Muscle of back (tissue), 11 donors: ENCODE measurements around the gene SLC15A2. TPM values are rescaled to one million over a fixed set of nuclear protein-coding genes. Genes with fewer than 3 reads are reported as not detected.

Experiments used
- DNase-seq, 3 donors: peaks; one replicate each; pipeline versions ENCODE4 v3.0.0 to v3.0.0-alpha.2; 2013
- polyA plus RNA-seq, 10 donors: library from polyadenylated mRNA; unstranded; fragments of 120-200 nt; gene quantifications; one replicate each; pipeline ENCODE4 v1.2.1, GENCODE V29; 2013; ENCODE audit not compliant: insufficient read length in 10 of 10

SLC15A2 gene
- polyA plus RNA-seq, 10 donors = 14.0 to 71.2 (median 42.1) TPM

DNA sequence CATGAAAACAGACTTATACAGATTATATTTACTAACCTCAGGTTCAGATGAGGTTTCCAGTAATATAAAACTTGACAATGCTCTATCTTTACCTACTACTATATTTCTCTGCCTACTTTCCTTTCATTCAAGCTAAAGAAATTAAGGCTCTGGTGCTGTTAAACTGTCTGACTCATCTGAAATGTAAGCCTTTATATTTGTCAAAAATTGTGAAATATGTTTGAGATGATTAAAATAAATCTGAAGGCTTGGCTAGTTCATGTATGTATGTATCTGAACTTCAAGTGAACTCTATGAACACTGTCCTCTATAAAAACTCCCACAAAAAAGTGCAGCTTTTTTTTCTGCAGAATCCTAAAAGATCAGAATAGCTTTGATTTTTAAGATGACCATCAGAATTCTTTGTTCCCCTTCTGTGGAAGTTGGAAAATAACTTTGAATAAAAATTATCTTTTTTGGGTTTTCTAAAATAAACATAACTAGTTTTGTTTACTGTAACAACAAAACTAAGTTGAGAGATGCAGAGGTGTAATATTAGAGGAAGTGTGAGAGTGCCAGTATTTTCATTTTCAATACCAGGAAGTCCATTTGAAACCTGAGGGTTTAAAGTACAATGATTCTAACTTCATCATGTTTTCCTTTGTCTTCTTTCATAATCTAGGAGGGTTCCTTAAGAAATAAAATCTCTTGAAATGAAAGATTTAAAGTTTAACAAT, 85.7 kb downstream of the SLC15A2 start:
- no peak for DNase-seq

DNA sequence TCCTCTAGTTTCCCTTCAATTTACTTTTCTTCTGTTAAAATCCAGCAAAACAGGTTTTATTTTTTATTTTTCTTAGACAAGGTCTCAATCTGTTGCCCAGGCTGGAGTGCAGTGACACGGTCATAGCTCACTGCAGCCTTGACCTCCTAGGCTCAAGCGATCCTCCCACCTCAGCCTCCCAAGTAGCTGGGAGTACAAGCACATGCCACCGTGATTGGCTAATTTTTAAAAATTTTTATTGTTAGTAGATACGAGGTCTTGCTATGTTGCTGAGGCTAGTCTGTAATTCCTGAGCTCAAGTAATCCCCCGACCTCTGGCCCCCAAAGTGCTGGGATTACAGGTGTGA, 86.2 kb downstream of the SLC15A2 start:
- no peak for DNase-seq

GRCh38 chr3:121981473-121981872, 87.3 kb downstream of the SLC15A2 start:
- DNase-seq = no peak

DNA sequence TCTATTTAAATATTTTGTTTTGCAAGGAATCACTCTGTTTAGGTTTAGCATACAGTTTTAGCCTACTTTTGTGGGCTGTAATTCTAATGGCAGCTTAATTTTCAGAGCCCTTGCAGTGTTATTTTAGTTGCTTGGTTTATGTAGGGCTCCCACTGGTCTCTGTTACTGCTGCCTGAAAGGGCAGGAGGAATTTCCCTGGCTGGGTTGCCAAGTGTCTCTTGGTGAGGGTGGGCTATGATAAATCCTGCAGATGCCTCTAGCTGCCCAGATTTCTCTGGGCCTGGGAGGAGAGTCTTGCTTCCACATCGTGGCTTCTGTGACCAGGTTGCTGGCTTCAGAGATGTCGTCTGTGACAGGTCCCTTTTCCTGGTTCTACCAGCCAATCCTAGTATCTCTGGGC, 91.6 kb downstream of the SLC15A2 start:
- no peak for DNase-seq

- DNase-seq = no peak
Observed at GRCh38 chr3:121988146-121988545, 93.9 kb downstream of the SLC15A2 start.

DNA sequence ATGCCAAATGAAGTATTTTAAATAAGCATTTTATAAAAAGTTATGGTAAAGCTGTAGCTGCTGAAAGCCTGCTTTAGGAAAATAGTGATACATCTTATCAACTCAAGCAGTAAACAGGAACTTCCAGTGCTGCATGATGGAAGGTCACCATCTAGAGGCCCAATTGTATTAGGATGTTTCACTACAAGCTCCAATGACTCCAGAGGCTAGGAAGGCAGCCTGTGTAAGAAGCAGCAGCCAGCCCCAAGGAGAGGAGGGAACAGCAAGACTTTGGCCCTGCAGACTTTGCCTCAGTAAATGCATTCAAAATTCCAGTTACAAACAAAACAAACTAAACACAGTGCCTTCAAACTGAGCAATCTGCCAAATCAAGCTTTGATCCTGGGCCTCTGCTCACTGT, 95.7 kb downstream of the SLC15A2 start:
- peak in 1 of 3 donors; percentile 24 for DNase-seq

- DNase-seq = no peak
Observed at GRCh38 chr3:121992601-121993560, 98.7 kb downstream of the SLC15A2 start.

Other genes starting within 250 kb of the SLC15A2 start
- 10 to 100 TPM in 1 of 10 donors, 1 to 10 TPM in 9; 4.2 to 21.2 (median 7.2) TPM for gene HCLS1, start 233.5 kb upstream of the SLC15A2 start, polyA plus RNA-seq
- 10 to 100 TPM; 37.1 to 52.3 (median 42.8) TPM for gene GOLGB1, start 144.7 kb upstream of the SLC15A2 start, polyA plus RNA-seq
- gene IQCB1, start 59.3 kb upstream of the SLC15A2 start, polyA plus RNA-seq = 10 to 100 TPM; 14.0 to 29.7 (median 19.5) TPM
- 1 to 10 TPM; 5.6 to 9.3 (median 7.1) TPM for gene EAF2, start 59.2 kb upstream of the SLC15A2 start, polyA plus RNA-seq
- gene ILDR1, start 127.8 kb downstream of the SLC15A2 start, polyA plus RNA-seq = under 1 TPM; 0.15 to 0.41 (median 0.27) TPM
- 1 to 10 TPM; 1.8 to 4.1 (median 2.8) TPM for gene CD86, start 161.0 kb downstream of the SLC15A2 start, polyA plus RNA-seq